GM19452 (cell line): ENCODE measurements around the gene ARMC2.
"Not testable (repeated sequence)": the region's sequence is repeated elsewhere in the genome, so short reads cannot be mapped to it uniquely, and the experiment has no call there.

Experiments used
- ATAC-seq: cut with Tn5 transposase; IDR thresholded peaks from one replicate; pipeline ENCODE4 v1.9.1; 2021; ENCODE audit not compliant: unreplicated experiment

ARMC2 gene

DNA sequence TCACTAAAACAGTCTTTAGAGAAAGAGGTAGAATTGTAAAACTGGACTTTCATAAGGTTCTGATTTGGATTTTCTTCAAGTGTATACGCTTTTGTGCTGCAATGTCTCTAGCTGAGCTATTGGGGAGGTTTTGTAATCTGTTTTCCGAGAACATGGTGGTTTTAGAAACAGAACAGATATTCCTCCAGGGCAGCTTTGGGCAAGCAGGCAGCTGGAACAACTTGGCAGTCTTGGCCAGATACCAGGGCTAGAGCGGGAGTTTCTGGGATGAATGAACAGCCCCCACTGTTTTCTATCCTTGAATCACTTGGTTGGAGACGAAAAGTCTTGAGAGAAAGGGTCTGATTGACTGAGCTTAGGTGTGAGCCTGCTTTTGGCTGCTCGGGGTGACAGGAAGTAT lies 17.1 kb upstream of the ARMC2 start:
- ATAC-seq: no peak

DNA sequence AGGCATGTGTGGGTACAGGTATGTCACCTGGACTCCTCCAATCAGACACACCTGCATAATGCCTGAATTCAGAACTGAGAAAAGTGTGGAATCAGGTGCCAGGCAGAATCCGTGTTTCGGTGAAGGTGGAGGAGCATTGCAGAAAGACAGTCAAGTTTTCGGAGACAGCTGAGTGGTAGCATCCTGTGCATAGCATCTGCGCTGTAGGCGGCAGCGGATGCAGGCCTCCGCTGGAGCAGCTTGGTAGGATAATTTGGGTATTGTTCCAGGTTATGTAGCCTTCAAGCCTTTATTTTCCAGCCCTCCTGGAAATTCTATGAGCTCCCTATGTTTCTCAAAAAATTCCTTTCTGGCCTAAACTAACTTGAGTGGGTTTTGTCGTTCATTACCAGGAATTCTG lies 15.5 kb upstream of the ARMC2 start:
- ATAC-seq: no peak

DNA sequence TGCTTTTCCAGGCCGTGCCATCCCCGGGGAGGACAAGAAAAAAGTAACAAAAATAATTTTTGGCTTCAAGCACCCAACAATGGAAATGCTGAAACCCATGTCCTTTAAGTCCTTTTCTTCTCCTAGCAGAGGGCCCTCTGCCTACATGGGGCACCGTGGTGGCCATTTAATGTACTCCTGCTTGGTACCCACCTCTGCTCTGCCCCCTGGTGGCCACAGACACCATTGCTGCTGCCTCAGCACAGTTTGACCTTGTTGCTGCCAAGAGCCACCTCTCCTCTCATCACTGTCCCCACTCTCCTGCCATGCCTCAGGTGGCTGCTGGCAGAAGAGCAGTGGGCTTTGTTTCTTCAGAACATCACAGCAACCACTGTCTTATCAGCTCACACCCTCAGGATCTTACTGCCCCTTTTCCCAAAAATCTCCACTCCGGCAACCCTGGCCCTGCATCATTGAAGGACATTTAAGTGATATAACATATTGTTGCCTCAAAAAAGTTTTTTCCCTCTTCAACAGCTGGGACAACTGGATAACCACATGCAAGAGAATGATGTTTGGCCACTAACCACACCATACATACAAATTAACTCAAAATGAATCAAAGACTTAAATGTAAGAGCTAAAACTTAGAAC lies 12.9 kb upstream of the ARMC2 start:
- ATAC-seq: no peak

DNA sequence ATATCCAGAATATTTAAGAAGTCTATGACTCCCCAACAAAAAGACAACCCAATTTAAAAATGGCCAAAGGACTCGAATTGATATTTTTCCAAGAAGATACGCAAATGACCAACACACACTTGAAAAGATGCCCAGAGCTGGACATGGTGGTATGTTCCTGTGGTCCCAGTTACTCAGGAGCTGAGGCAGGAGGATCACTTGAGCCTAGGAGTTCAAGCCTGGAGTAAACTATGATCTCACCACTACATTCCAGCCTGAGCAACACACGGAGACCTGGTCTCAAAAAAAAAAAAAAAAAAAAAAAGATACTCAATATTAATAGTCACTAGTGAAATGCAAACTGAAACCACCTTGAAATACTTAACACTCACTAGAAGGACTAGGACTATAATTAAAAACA lies 12.2 kb upstream of the ARMC2 start:
- ATAC-seq: no peak

DNA sequence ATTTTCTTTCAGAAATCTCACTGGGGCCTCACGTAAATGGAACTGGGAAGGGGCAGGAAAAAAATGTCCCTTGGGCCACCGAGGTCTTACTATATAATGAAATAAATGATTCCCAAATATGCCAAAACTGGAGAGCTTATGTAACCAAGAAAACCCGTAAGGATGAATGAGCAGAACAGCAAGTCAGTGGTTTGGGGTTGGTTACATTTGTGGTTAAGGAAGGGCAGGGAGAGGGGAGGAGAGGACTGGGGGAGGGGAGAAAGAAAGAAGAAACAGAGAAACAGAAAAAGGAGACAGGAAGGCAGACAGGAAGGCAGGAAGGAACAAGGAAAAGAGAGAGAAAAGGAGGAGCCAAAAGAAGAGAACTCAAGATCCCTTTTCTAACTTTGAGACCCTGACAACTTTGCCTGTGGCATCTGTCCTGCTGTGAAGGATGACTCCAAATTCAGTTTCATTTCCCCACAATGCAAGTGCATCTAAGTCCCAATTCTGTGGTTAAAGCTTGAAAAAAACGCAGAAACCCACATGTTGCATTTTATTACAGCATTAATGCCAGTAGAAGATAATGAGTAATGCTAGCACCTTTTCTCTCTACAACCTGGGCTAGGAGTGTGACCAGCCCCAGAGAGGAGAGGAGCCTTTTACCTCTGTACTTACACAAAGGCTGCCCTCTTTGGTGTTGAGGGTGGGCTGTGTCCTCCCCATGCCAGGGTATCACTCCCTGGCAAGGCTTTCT lies 10.8 kb upstream of the ARMC2 start:
- no peak for ATAC-seq

DNA sequence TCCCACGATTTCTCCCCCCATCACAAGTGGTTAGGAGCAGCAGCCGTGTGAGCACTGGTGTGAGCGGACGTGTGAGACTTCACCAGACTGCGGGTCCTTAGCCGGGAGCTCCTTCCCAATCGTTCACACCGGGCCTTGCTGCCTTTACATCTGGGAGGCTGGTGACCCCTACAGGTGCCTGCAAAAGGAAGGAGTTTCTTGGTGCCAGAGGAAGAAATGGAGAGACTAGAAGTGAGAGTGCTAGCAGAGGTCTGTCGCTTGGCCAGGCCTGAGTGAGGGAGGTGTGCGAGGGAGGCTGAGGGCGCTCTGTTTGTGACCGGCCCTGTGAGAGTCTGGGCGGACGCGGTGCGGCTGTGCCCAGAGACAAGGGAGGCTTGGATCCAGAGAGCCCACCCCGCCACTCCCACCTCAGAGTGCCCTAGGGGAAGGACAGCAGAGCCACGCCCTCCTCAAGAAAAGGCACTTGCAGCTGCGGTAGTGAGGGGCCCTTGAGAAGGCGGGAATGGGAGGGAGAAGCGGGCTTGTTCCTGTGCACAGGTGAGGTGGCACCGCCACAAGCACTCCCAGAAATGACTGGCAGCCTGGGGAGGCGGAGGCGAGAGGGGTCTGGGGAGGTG lies 10.0 kb upstream of the ARMC2 start:
- ATAC-seq: no peak

DNA sequence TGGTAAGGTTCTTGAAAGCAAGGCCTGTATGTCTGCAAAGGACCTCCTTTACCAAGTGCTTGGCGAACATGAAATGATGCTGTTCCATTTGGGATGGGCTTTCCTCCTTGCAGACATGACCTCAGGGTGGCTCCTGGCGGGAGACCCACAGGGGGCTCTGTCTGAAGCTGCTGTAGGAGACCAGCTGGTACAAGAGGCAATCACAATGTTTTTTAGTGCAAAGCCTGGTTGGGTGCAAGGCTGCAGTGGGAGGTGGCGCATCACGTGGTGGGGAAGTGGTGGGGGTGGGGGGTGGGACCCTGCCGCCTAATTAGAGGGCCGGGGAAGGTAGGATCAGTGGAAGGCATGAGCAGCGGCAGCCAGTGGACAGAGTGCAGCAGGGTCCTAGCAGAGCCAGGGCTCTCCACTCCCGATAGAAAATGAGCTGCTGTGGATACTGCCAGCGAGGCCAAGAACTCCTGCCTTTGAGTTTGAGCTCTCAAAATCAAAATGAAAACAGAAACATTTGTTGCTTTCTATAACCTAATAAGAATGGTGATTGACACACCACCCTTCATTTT lies 9.1 kb upstream of the ARMC2 start:
- ATAC-seq: no peak

GRCh38 chr6:108840919-108841318 lies 7.3 kb upstream of the ARMC2 start:
- no peak for ATAC-seq

- no peak for ATAC-seq
These were observed 6.8 kb upstream of the ARMC2 start for GRCh38 chr6:108841377-108841855.

DNA sequence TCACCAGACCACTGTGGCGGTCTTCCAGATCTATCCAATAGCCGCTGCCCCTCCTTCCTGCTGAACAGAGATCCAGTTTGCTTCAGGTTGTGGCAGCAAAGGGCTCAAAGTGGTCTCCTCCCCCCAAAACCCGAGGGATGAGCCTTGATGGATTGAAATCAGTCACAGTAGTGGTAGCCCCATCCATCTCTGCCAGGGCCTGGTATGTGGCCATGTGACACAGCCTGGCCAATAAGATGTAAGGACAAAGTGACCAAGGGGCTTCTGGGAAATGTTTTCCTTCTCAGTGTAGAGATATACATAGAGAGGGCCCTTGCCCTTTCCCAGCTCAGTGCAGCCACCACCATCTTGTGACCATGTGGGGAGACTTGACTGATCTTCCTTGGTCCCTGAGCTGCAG lies 4.1 kb upstream of the ARMC2 start:
- ATAC-seq: no peak

GRCh38 chr6:108845145-108845544 lies 3.1 kb upstream of the ARMC2 start:
- ATAC-seq: no peak

GRCh38 chr6:108846101-108846500 lies 2.1 kb upstream of the ARMC2 start:
- ATAC-seq: no peak

- no peak for ATAC-seq
These were observed 1.6 kb upstream of the ARMC2 start for GRCh38 chr6:108846628-108847027.

GRCh38 chr6:108847738-108848115 lies 495 bp upstream of the ARMC2 start:
- ATAC-seq: no peak

- no peak for ATAC-seq
These were observed 2.6 kb downstream of the ARMC2 start for GRCh38 chr6:108850669-108851465.

DNA sequence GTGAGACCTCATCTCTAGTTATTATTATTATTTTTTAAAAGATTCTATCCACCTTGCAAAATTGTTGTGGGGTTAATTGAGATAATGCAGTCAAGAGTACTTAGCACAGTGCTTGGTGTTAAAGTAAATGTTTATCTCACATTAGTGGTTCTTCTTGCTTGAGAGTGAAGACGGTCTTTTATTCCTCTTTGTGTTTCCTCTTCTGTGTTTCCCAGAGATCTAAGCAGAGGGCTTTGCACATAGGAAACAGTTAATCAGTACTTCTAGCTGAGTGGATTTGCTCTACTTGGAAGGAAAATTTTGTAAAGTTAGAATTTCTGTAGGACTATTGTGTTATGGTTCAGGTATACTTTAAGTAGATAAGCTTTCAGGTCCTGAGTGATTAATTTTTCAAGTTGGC lies 3.5 kb downstream of the ARMC2 start:
- no peak for ATAC-seq

GRCh38 chr6:108853077-108853476 lies 4.9 kb downstream of the ARMC2 start:
- no peak for ATAC-seq

DNA sequence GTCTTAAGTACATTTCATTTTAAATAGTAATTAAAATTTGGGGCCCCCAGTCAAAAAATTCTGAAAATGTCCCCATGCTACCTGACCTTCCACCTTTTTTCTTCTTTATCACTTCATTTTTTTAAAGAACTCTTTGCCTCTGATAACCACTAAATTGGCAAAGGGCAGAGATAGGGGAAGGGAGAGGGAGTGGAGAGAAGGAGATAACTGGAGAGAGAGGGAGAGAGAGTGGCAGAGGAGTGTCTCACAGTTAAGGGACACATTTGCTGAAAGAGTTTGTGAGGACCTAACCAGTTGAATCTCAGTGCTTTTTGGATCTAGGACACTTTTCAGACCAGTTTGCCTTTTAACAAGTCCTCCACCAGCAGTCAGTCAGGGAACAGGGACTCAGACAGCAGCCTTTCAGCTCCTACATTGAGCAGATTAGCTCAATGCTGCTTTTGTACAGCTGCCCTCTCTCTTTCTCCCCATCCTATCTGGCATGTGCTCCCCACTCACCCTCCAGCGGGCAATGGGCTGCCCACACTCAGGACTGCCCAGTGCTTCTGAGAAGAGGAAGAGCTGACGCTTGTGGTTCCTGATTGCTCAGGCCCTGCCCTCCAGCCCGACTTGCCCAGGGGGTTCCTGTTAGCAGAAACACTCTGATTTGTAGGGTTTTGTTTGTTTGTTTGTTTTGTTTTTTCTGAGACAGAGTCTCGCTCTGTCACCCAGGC lies 14.4 kb downstream of the ARMC2 start:
- ATAC-seq: no peak

DNA sequence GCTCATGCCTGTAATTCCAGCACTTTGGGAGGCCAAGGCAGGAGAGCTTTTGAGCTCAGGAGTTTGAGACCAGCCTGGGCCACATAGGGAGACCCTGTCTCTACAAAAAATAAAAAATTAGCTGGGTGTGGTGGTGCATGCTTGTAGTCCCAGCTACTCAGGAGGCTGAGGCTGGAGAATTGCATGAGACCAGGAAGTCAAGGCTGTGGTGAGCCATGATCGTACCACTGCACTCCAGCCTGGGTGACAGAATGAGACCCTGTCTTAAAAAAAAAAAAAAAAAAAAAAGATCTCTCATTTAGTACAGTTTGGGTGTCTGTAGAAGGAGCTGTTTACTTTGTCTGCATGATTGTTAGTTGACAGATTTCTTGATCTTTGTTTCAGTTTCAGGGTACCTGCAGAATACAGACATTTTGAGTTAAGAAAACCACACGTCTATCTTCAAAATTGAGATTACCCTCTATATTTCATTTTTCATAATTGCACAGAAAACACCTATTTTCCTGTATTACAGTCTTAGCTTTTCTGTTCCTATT lies 17.6 kb downstream of the ARMC2 start:
- ATAC-seq: not testable (repeated sequence)

- ATAC-seq: no peak
These were observed 18.6 kb downstream of the ARMC2 start for GRCh38 chr6:108866798-108867197.
